Measurements from ENCODE around the gene VASP. TPM values are rescaled to one million over a fixed set of nuclear protein-coding genes. Genes with fewer than 3 reads are reported as not detected.

Gene VASP
- total and polyA plus RNA-seq, 2 experiments from 2014 or later = 60.3 to 147 TPM

- Histone ChIP-seq H3K4me2 (no peak overlapping the region), H3K4me3 (no peak overlapping the region), H2AFZ (no peak overlapping the region), H3K27me3 (ENCODE audit: insufficient read depth) (peaks cover 53% of the 10 kb centered on the region), H3K9me2 (ENCODE audit: insufficient read depth) (no peaks in the 10 kb centered on the region), H3K27ac (ENCODE audit: low read depth) (no peak overlapping the region), H3F3A (replicated peaks; ENCODE audit: low read depth) (peaks cover 5% of the 10 kb centered on the region; the same call in 1 of the 2 replicates), H3K36me3 (ENCODE audit: insufficient read depth) (no peaks in the 10 kb centered on the region), H3K4me1 (ENCODE audit: insufficient read depth) (peaks cover 16% of the 10 kb centered on the region; the same call in 1 of the 2 replicates), H3K79me2 (replicated peaks; ENCODE audit: insufficient read depth) (no peaks in the 10 kb centered on the region), H4K20me1 (replicated peaks; ENCODE audit: insufficient read depth) (no peaks in the 10 kb centered on the region)
- no peak overlapping the region for H3K4me3 Mint-ChIP-seq
- H3K27ac Mint-ChIP-seq = no peak overlapping the region
- TF ChIP-seq ZNF331 (CRISPR knock-in tag; IDR thresholded peaks at IDR 0.05; ENCODE audit: low read depth) (no peak), ZNF114 (CRISPR knock-in tag; IDR thresholded peaks at IDR 0.05) (no peak), CREB1 (CRISPR knock-in tag; IDR thresholded peaks at IDR 0.05; ENCODE audit: low read depth) (no peak), STAT1 (IDR thresholded peaks at IDR 0.05; ENCODE audit: unreplicated experiment) (no peak), POLR2AphosphoS5 (IDR thresholded peaks at IDR 0.05; ENCODE audit: low read depth) (no peak), EZH2 (IDR thresholded peaks at IDR 0.05; ENCODE audit: low read depth, unreplicated experiment) (no peak), NANOG (IDR thresholded peaks at IDR 0.05; ENCODE audit: borderline replicate concordance) (no peak), JUNB (IDR thresholded peaks at IDR 0.05; ENCODE audit: unreplicated experiment) (no peak), ZNF462 (CRISPR knock-in tag; IDR thresholded peaks at IDR 0.05) (no peak), REST (IDR thresholded peaks at IDR 0.05; ENCODE audit: unreplicated experiment) (no peak), EZH2phosphoT487 (IDR thresholded peaks at IDR 0.05; ENCODE audit: unreplicated experiment) (no peak)
- TF ChIP-seq, protein P1, sequence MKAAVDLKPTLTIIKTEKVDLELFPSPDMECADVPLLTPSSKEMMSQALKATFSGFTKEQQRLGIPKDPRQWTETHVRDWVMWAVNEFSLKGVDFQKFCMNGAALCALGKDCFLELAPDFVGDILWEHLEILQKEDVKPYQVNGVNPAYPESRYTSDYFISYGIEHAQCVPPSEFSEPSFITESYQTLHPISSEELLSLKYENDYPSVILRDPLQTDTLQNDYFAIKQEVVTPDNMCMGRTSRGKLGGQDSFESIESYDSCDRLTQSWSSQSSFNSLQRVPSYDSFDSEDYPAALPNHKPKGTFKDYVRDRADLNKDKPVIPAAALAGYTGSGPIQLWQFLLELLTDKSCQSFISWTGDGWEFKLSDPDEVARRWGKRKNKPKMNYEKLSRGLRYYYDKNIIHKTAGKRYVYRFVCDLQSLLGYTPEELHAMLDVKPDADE (IDR thresholded peaks at IDR 0.05) = no peak
- TF ChIP-seq, protein P2, sequence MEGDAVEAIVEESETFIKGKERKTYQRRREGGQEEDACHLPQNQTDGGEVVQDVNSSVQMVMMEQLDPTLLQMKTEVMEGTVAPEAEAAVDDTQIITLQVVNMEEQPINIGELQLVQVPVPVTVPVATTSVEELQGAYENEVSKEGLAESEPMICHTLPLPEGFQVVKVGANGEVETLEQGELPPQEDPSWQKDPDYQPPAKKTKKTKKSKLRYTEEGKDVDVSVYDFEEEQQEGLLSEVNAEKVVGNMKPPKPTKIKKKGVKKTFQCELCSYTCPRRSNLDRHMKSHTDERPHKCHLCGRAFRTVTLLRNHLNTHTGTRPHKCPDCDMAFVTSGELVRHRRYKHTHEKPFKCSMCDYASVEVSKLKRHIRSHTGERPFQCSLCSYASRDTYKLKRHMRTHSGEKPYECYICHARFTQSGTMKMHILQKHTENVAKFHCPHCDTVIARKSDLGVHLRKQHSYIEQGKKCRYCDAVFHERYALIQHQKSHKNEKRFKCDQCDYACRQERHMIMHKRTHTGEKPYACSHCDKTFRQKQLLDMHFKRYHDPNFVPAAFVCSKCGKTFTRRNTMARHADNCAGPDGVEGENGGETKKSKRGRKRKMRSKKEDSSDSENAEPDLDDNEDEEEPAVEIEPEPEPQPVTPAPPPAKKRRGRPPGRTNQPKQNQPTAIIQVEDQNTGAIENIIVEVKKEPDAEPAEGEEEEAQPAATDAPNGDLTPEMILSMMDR (conservative IDR thresholded peaks at IDR 0.05; ENCODE audit: low read depth in 2 of 2) = no peak
- ATAC-seq (no peak), DNase-seq (ENCODE audit: low spot score) (no peak)
- peaks cover 50% of the 10 kb centered on the region for H3K27me3 Mint-ChIP-seq (ENCODE audit: insufficient read depth, low read depth, poor library complexity)
- H3K4me1 Mint-ChIP-seq = peaks cover 26% of the 10 kb centered on the region
- H3K9me3 Mint-ChIP-seq = peaks cover 2% of the 10 kb centered on the region; the same call in 2 of the 3 replicates
- no peaks in the 10 kb centered on the region; the same call in 2 of the 3 replicates for H3K36me3 Mint-ChIP-seq (ENCODE audit: low read depth)
These were observed 31.6 kb upstream of the VASP start for GRCh38 chr19:45475537-45476291.

Measured in GM23338 (cell line).